AG04450 (cell line): Measurements from ENCODE around the gene NDUFA7. TPM values are rescaled to one million over a fixed set of nuclear protein-coding genes. Genes with fewer than 3 reads are reported as not detected.

ENCODE experiments used
- CTCF ChIA-PET: fragments of 300-600, 350-600 bp; formaldehyde crosslinking; extraction: SDS; loops from one replicate; lab custom pipeline; 2022; ENCODE audit warnings: antibody characterized with exemption, inconsistent platforms; lab: Charles Lee
- POLR2A ChIA-PET: fragments of 350-600 bp; formaldehyde crosslinking; extraction: SDS; loops from one replicate; lab custom pipeline; 2021; ENCODE audit warnings: antibody characterized with exemption, inconsistent platforms; lab: Yijun Ruan, JAX
- DNase-seq: peaks from one replicate; pipeline ENCODE4 v3.0.0-alpha.2; 2011; ENCODE audit warnings: low read depth, low spot score
- H3K27ac ChIP-seq: one replicate; pipeline ENCODE4 v1.5.1; 2012; ENCODE audit warnings: low read depth, low read length, control low read depth
- H3K27me3 ChIP-seq: one replicate; pipeline ENCODE4 v1.6.0; 2012; ENCODE audit warnings: low read length; ENCODE audit not compliant: control insufficient read depth, insufficient read depth
- H3K4me3 ChIP-seq: 2 replicates; pipeline ENCODE4 v1.5.1; 2011; ENCODE audit warnings: mild to moderate bottlenecking, low read depth, low read length, control low read depth
- H3K9me3 ChIP-seq: 2 replicates; pipeline ENCODE4 v1.5.1; 2012; ENCODE audit warnings: low read length; ENCODE audit not compliant: control insufficient read depth, insufficient read depth
- polyA minus RNA-seq: library from RNA; depleted of rRNA, polyadenylated mRNA; stranded (reverse); fragments of >200 nt; gene quantifications from 2 replicates; pipeline ENCODE4 v1.2.3, GENCODE V29; 2011; rRNA and poly(A)+ RNA removed
- polyA plus RNA-seq: library from polyadenylated mRNA; depleted of rRNA; stranded (reverse); fragments of >200 nt; gene quantifications from 2 replicates; pipeline ENCODE4 v1.2.3, GENCODE V29; 2011; rRNA removed
- TF ChIP-seq, protein P1 (sequence below): IDR thresholded peaks from 2 replicates; pipeline ENCODE4 v1.5.1; 2011; ENCODE audit warnings: low read depth, low read length, control low read depth, inconsistent platforms

NDUFA7 gene
- polyA plus RNA-seq: 31.5 and 46.1 TPM in 2 replicates
- polyA minus RNA-seq: 38.6 and 56.7 TPM in 2 replicates

DNA sequence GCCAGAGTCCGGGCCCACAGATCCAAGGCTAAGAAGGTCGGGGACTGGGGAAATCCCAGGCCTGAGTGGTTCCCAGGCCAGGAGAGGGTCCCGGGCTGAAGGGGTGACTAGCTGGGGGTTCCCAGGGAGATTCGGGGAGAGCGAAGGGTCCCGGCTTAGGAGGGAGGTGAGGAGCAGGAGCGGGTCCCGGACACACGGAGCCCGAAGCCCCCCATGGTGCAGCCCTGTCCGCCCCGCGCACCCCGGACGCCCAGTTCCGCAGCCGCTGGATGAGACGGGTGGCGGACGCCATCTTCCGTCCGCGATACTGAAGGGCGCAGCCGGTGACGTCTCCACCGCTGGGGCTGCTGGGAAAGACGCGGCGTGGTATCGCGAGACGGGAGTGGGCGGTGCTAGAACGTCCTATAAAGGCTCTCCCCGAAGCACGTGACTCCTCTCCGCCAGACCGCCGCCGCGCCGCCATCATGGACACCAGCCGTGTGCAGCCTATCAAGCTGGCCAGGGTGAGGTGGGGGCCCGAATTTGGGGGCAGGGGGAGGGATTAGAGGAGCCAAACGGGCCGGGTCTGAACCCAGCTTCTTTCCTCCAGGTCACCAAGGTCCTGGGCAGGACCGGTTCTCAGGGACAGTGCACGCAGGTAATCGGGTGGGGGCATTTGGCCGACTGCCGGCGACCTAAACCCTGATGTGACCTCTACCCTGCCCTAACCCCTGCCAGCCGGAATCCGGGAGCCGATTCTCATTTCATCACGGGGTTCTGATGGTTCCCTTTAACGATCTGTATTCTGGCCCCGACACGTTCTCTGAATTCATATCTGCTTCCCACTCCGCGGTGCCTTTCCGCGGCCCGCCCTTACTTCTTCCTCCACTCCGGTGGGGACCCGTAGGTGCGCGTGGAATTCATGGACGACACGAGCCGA is at the start of gene NDUFA7, which contains the start of gene RPS28:
Gene NDUFA7 (minus strand): TSS at position 309 of the 919 bp plus-strand sequence. CDS start 17 bp downstream, at position 292.
Gene RPS28 (plus strand): TSS at position 430 of the 919 bp plus-strand sequence. CDS start 35 bp downstream, at position 465.
- TF ChIP-seq, protein P1, sequence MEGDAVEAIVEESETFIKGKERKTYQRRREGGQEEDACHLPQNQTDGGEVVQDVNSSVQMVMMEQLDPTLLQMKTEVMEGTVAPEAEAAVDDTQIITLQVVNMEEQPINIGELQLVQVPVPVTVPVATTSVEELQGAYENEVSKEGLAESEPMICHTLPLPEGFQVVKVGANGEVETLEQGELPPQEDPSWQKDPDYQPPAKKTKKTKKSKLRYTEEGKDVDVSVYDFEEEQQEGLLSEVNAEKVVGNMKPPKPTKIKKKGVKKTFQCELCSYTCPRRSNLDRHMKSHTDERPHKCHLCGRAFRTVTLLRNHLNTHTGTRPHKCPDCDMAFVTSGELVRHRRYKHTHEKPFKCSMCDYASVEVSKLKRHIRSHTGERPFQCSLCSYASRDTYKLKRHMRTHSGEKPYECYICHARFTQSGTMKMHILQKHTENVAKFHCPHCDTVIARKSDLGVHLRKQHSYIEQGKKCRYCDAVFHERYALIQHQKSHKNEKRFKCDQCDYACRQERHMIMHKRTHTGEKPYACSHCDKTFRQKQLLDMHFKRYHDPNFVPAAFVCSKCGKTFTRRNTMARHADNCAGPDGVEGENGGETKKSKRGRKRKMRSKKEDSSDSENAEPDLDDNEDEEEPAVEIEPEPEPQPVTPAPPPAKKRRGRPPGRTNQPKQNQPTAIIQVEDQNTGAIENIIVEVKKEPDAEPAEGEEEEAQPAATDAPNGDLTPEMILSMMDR: 0 out of 2 replicates have a peak, but pooled peaks have one; percentile 14
- ChIA-PET CTCF (interaction anchor here (0.6 kb wide), 1 partner anchor 261 kb away, joined by 3 read pairs; no protein-coding TSS in a partner anchor), POLR2A (interaction anchor here (0.6 to 2.0 kb wide), 10 partner anchors 8 to 249 kb away, joined by 3 to 11 read pairs (median 4); partner anchors contain the start of genes CD320, MARCHF2 and ZNF414)
- peaks cover 3% of the 10 kb centered on the region; the same call in 1 of the 2 replicates for H3K9me3 ChIP-seq
- peak within 1 kb of the TSS; percentile 80 for H3K27ac ChIP-seq
- peak within 1 kb of the TSS; percentile 99 for H3K4me3 ChIP-seq
- no peaks in the 10 kb centered on the region for H3K27me3 ChIP-seq
- DNase-seq: peak; percentile 94

- POLR2A ChIA-PET: interaction anchor here (0.7 to 1.6 kb wide), 4 partner anchors 8 to 53 kb away, joined by 4 to 7 read pairs (median 5); partner anchors contain the start of gene RAB11B
- TF ChIP-seq, protein P1: no peak
- CTCF ChIA-PET: interaction anchor here (0.6 to 2.5 kb wide), 2 partner anchors 16 to 19 kb away, joined by 4 to 12 read pairs; no protein-coding TSS in a partner anchor
- H3K9me3 ChIP-seq: peaks cover 5% of the 10 kb centered on the region; the same call in 1 of the 2 replicates
- DNase-seq: no peak
- peaks cover 3% of the 10 kb centered on the region for H3K27me3 ChIP-seq
- H3K4me3 ChIP-seq: no peak overlapping the region
- no peak overlapping the region for H3K27ac ChIP-seq
Observed at GRCh38 chr19:8370176-8371010, 49.2 kb upstream of the NDUFA7 start.

DNA sequence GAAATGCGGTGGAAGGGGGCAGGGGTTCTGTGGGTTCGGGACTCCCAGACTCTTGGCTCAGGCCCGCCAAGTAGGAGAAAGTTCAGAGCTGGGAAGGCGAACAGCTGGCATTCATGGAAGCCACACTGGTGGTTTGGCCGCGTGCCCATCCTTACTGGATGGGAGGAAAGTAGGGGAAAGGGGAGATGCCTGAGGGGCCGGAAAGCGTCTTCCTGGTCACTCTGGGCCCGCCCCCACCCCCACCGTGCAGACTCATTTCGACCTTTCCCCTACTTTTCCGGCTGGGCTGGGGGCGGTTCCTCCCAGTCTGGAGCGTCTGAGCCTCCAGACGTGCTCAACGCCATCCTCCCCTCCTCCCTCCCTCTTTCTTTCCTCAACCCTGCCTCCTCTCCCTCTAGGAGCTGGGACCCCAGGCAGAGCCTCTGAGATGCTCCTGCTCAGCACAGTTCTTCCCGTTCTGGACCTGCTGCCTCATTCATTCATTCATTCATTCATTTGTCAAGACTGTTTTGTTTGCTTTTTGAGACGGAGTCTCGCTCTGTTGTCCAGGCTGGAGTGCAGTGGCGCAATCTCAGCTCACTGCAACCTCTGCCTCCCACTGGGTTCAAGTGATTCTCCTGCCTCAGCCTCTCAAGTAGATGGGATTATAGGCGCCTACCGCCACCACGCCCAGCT is 46.3 kb upstream of the NDUFA7 start:
- H3K9me3 ChIP-seq: peaks cover 5% of the 10 kb centered on the region; the same call in 1 of the 2 replicates
- peak; percentile 96 for DNase-seq
- H3K27ac ChIP-seq: peak overlapping the region; percentile 52
- peaks cover 3% of the 10 kb centered on the region for H3K27me3 ChIP-seq
- ChIA-PET CTCF (interaction anchor here (1.5 to 2.3 kb wide), 2 partner anchors 14 to 19 kb away, joined by 6 to 17 read pairs; no protein-coding TSS in a partner anchor), POLR2A (interaction anchor here (0.6 to 1.9 kb wide), 7 partner anchors 12 to 130 kb away, joined by 3 to 18 read pairs (median 7); partner anchors contain the start of gene RAB11B)
- H3K4me3 ChIP-seq: peak overlapping the region; percentile 37
- TF ChIP-seq, protein P1: no peak

GRCh38 chr19:8366961-8367326 is 45.8 kb upstream of the NDUFA7 start:
- TF ChIP-seq, protein P1: no peak
- no peak for DNase-seq
- H3K27ac ChIP-seq: peak overlapping the region; percentile 52
- H3K9me3 ChIP-seq: peaks cover 5% of the 10 kb centered on the region; the same call in 1 of the 2 replicates
- H3K4me3 ChIP-seq: peak overlapping the region; percentile 17; the same call in 1 of the 2 replicates
- ChIA-PET POLR2A (interaction anchor here (0.6 to 1.9 kb wide), 7 partner anchors 12 to 130 kb away, joined by 3 to 18 read pairs (median 7); partner anchors contain the start of gene RAB11B), CTCF (interaction anchor here (1.5 to 2.3 kb wide), 2 partner anchors 13 to 19 kb away, joined by 6 to 17 read pairs; no protein-coding TSS in a partner anchor)
- H3K27me3 ChIP-seq: peaks cover 3% of the 10 kb centered on the region
